Activated CD8-positive, alpha-beta memory T cell treated with anti-CD3 and anti-CD28 coated beads for 1 hour (primary cell): Measurements from ENCODE around the gene CD200R1.

Experiments
- DNase-seq, 2 donors: peaks; one replicate each; pipeline ENCODE4 v3.0.0-alpha.2; 2020; ENCODE audit warnings: low read depth in 1 of 2; ENCODE audit errors: extremely low read depth in 1 of 2

The CD200R1 gene

DNA sequence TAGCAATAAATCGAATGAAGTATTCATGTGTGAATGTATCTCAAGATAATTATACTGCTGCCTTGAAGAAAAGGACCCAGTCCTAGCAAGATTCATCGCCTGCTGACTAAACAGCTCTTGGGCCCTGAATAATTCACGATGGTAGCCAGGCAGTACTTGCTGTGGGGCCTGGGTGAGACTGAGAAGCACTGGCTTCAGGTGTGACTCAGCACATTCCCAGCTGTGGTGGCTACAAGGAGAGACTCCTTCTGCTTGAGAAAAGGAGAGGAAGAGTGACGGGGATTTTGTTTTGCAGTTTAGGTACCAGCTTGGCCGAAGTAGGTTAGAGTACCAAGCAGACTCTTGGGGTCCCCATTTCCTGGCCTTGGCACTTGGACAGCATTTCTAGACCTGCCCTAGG lies 80.6 kb downstream of the CD200R1 start:
- no peak for DNase-seq

DNA sequence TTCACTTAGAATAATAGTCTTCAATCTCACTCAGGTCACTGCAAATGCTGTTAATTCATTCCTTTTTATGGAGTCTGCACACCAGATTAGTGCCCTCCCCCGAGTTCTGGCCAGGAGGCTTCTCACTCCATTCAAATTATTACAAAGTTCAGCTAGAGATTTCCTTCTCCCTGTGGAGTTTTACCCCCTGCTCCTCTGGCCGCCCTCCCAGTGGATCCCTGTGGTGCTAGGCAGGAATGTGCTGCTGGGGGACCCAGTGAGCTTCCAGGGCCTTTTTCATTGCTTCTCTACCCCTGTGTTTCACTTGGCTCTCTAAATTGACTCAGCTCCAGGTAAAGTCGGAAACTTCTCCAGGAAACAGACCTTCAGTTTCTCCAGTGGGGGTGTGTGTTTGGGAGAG lies 85.5 kb downstream of the CD200R1 start:
- no peak for DNase-seq

DNA sequence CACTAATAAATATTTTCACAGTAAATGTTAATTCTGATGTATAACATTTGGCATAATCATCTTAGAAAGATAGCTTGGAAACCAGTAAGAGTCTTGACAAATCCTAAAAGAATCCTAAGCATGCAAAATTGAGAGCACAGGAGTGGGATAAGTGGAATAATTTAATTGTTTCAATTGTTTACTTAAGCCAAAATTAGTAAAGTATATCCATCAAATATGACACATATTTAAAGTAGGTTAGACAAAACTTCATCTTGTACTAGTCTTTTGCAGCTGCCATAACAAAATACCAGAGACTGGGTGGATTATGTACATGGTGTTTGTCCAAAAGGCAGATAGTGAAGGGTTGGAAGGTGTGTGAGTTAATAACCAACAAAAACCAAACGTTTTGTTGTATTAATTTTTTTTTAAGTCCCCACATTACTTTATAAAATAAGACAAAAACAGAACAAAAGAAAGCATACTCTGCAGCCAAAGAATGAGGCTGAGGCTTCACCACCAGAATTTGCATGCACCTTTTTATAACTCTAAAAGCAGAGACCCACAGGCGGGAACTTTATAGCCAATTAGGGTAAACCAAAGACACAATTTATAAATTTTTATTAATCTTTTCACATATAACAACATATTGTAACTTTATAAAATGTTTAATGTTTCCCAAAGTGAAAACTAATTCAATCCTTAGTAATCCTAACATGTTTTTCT lies 86.4 kb downstream of the CD200R1 start:
- no peak for DNase-seq

DNA sequence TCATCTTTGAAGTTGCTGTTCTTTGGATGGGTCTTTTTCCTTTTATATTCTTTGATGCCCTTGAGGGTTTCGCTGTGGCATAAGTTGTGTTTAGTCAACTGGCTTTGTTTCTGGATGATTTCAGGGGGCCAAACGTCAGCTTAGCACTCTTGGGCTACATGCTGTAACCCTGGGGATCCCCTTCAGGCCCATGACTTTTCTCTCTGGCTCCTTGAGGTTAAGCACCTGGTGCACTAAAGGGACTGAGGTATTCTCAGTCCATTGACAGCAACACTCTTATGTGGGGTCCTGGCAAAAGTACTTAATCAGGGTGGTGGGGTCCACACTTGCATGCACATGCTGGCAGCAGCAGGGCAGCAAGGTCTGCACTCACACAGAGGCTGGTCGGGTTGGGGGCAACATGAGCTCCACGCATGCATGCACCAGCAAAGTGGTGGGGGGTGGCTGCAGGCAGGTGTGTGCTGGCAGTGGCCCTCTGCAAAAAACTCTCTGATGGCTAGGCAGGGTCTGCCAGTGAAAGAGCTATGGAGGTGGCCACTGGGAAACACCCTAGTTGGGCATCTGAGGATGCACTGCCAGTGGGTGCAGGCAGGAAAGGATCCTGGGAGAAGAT lies 90.1 kb downstream of the CD200R1 start:
- DNase-seq, result no peak

DNA sequence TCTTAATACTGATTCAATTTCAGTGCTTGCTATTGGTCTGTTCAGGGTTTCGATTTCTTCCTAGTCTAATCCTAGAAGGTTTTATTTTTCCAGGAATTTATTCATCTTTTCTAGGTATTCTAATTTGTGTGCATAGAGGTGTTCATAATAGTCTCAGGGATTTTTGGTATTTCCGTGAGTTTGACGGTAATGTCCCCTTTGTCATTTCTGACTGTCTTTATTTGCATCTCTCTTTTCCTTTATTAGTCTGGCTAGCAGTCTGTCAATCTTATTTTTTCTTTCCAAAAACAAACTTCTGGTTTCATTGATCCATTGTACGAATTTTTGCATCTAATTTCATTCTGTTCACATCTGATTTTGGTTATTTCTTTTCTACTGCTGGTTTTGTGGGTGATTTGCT lies 93.0 kb downstream of the CD200R1 start:
- no peak for DNase-seq

DNA sequence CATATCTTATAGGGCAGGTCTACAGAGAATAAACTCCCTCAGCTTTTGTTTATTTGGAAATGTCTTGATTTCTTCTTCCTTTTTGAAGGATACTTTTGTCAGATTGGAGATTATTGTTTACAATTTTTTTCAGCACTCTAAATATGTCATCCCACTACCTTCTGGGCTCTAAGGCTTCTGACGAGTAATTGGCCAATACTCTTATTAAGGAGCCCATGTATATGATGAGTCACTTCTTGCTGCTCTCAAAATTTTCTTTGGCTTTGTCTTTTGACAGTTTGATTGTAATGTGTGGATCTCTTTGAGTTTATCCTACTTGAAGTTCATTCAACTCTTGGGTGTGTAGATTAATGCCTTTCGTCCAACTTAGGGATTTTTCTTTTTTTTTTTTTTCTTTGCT lies 99.3 kb downstream of the CD200R1 start:
- no peak for DNase-seq

DNA sequence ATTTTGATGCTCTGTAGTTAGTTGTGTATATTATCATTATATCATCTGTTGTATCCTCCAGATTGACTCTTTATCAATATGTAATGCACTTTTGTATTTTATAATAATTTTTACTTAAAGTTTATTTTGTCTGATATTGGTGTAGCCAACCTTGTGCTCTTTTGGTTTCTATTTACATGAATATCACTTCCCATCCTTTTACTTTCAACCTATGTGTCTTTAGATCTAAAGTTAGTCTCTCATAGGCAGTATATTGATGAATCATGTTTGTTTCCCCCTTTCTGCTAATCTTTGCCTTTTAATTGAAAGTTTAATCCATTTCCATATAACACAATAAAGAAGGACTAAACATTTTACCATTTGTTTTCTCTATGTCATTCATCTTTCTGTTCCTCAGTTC lies 100.2 kb downstream of the CD200R1 start:
- no peak for DNase-seq

DNA sequence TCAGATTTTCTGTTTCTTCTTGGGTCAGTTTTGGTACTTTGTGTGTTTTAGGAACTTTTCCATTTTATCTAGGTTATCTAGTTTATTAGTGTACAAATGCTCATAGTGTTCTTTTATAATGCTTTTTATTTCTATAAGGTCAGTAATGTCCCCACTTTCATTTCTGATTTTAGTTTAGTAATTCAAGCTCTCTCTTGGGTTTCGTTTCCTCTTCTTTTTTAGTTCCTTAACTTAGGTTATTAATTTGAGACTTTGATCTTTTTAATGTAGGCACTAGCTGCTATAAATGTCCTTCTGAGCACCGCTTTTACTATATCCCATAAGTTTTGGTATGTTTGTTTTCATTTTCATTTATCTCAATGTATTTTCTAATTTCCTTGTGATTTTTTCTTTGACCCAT lies 101.3 kb downstream of the CD200R1 start:
- no peak for DNase-seq

DNA sequence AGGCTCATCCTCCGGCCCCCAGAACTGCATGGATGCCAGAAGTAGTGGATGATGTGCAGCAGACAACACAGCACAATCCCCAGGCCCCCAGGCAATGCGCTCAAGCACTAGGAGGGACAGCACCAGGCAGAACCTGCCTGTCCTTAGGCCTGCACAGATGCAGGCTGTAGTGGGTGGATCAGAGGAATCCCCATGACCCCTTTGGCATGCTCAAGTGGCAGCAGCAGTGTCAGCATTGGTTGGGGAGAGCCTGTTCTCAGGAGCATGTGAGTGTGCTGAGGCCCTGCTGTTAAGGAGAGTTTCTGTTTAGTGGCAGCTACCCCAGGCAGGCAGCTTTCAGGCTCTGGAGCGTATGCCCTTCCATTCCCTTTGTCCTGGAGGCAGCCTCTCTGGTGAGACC lies 103.2 kb downstream of the CD200R1 start:
- DNase-seq, result no peak
